Gastrocnemius medialis (tissue), 4 donors: ENCODE results near the gene JMJD1C.

Experiments used
- POLR2A ChIP-seq, 2 donors: fragments of 450-650 bp; IDR thresholded peaks; one replicate each; pipeline ENCODE4 v1.6.1; 2017; ENCODE audit warnings: antibody characterized with exemption in 2 of 2, mild to moderate bottlenecking in 2 of 2, moderate library complexity in 2 of 2
- TF ChIP-seq, protein P1 (sequence below), 5 experiments: fragments of 450-650 bp in 3 of 5; fragments of 200-600 bp in 2 of 5; sonication (generic) in 2 of 5; IDR thresholded peaks in 4 of 5; conservative IDR thresholded peaks in 1 of 5; 1 replicate in 4 of 5; 2 replicates in 1 of 5; pipeline ENCODE4 v1.5.1; 2016 to 2019; ENCODE audit warnings: antibody characterized with exemption in 5 of 5, mild to moderate bottlenecking in 3 of 5, moderate library complexity in 3 of 5

DNA sequence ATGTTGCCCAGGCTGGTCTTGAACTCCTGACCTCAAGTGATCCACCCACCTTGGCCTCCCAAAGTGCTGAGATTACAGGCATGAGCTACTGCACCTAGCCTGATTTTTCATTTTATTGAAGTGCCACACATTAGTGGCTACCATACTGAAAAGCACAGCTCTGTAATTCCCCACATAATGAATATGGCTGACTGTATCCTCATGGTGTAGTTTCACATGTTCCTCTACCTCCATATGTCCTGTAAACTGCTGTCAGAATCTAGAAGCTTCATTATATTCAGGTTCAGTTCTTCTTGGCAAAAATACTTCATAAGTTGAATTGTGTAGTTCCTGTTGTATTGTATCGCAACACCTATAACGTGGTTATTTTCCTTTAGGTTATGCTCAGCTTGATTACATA, 11.1 kb downstream of the JMJD1C start:
- TF ChIP-seq, protein P1, sequence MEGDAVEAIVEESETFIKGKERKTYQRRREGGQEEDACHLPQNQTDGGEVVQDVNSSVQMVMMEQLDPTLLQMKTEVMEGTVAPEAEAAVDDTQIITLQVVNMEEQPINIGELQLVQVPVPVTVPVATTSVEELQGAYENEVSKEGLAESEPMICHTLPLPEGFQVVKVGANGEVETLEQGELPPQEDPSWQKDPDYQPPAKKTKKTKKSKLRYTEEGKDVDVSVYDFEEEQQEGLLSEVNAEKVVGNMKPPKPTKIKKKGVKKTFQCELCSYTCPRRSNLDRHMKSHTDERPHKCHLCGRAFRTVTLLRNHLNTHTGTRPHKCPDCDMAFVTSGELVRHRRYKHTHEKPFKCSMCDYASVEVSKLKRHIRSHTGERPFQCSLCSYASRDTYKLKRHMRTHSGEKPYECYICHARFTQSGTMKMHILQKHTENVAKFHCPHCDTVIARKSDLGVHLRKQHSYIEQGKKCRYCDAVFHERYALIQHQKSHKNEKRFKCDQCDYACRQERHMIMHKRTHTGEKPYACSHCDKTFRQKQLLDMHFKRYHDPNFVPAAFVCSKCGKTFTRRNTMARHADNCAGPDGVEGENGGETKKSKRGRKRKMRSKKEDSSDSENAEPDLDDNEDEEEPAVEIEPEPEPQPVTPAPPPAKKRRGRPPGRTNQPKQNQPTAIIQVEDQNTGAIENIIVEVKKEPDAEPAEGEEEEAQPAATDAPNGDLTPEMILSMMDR (IDR thresholded peaks at IDR 0.05 in 4 of 5, conservative IDR thresholded peaks at IDR 0.05 in 1 of 5), result no peak
- no peak for TF ChIP-seq POLR2A (IDR thresholded peaks at IDR 0.05)
